ENCODE results near the gene AGBL5. TPM values are rescaled to one million over a fixed set of nuclear protein-coding genes. Genes with fewer than 3 reads are reported as not detected.
A peak's percentile ranks its signal among the peaks of the same experiment; 100 is the strongest.
"Not testable (repeated sequence)": the region's sequence is repeated elsewhere in the genome, so short reads cannot be mapped to it uniquely, and the experiment has no call there.

AGBL5 gene
- total RNA-seq, 2 donors from 2014 or later: 8.9 to 10.7 TPM

GRCh38 chr2:27100036-27100435 lies 48.6 kb downstream of the AGBL5 start:
- DNase-seq (no peak), ATAC-seq (no peak)
- Mint-ChIP-seq H3K36me3 (ENCODE audit: low read depth) (no peaks in the 10 kb centered on the region), H3K4me3 (no peak overlapping the region), H3K4me1 (peaks cover 4% of the 10 kb centered on the region), H3K27ac (no peak overlapping the region), H3K27me3 (peaks cover 9% of the 10 kb centered on the region)
- no peaks in the 10 kb centered on the region for H3K9me3 ChIP-seq (ENCODE audit: control insufficient read depth, low read length, poor library complexity, severe bottlenecking)

GRCh38 chr2:27102329-27102728 lies 50.9 kb downstream of the AGBL5 start:
- no peak for ATAC-seq
- no peak overlapping the region for H3K4me3 Mint-ChIP-seq
- H3K36me3 Mint-ChIP-seq (ENCODE audit: low read depth): no peaks in the 10 kb centered on the region
- DNase-seq: no peak
- H3K27ac Mint-ChIP-seq: no peak overlapping the region
- no peaks in the 10 kb centered on the region for H3K9me3 ChIP-seq (ENCODE audit: control insufficient read depth, low read length, poor library complexity, severe bottlenecking)
- H3K4me1 Mint-ChIP-seq: peaks cover 4% of the 10 kb centered on the region
- peaks cover 24% of the 10 kb centered on the region for H3K27me3 Mint-ChIP-seq

- H3K27ac Mint-ChIP-seq: no peak overlapping the region
Measured at GRCh38 chr2:27105981-27106380, 54.5 kb downstream of the AGBL5 start.

GRCh38 chr2:27108221-27108620 lies 56.8 kb downstream of the AGBL5 start:
- no peak for DNase-seq
- Mint-ChIP-seq H3K27ac (no peak overlapping the region), H3K4me1 (peaks cover 3% of the 10 kb centered on the region), H3K27me3 (peaks cover 37% of the 10 kb centered on the region), H3K36me3 (ENCODE audit: low read depth) (no peaks in the 10 kb centered on the region), H3K4me3 (no peak overlapping the region)
- no peaks in the 10 kb centered on the region for H3K9me3 ChIP-seq (ENCODE audit: control insufficient read depth, low read length, poor library complexity, severe bottlenecking)
- ATAC-seq: no peak

More at GRCh38 chr2:27105981-27106380, 54.5 kb downstream of the AGBL5 start:
- Mint-ChIP-seq H3K4me1 (peaks cover 3% of the 10 kb centered on the region), H3K27me3 (peaks cover 29% of the 10 kb centered on the region), H3K4me3 (no peak overlapping the region), H3K36me3 (ENCODE audit: low read depth) (no peaks in the 10 kb centered on the region)
- ATAC-seq: no peak
- DNase-seq: no peak
- H3K9me3 ChIP-seq (ENCODE audit: control insufficient read depth, low read length, poor library complexity, severe bottlenecking): no peaks in the 10 kb centered on the region

GRCh38 chr2:27109083-27109482 lies 57.6 kb downstream of the AGBL5 start:
- H3K4me3 Mint-ChIP-seq: no peak overlapping the region
- peaks cover 3% of the 10 kb centered on the region for H3K4me1 Mint-ChIP-seq
- DNase-seq (no peak), ATAC-seq (no peak)
- H3K27me3 Mint-ChIP-seq: peaks cover 37% of the 10 kb centered on the region
- no peak overlapping the region for H3K27ac Mint-ChIP-seq
- H3K9me3 ChIP-seq (ENCODE audit: control insufficient read depth, low read length, poor library complexity, severe bottlenecking): no peaks in the 10 kb centered on the region
- no peaks in the 10 kb centered on the region for H3K36me3 Mint-ChIP-seq (ENCODE audit: low read depth)

GRCh38 chr2:27110603-27111352 lies 59.3 kb downstream of the AGBL5 start:
- not testable (repeated sequence) for DNase-seq; H3K36me3 Mint-ChIP-seq (ENCODE audit: low read depth); H3K9me3 ChIP-seq (ENCODE audit: control insufficient read depth, low read length, poor library complexity, severe bottlenecking); H3K4me1 Mint-ChIP-seq; ATAC-seq; H3K27ac Mint-ChIP-seq
- peaks cover 36% of the 10 kb centered on the region for H3K27me3 Mint-ChIP-seq
- peak overlapping the region; percentile 39 for H3K4me3 Mint-ChIP-seq

- H3K36me3 Mint-ChIP-seq (ENCODE audit: low read depth); H3K4me3 Mint-ChIP-seq; H3K4me1 Mint-ChIP-seq; ATAC-seq; H3K27ac Mint-ChIP-seq; H3K9me3 ChIP-seq (ENCODE audit: control insufficient read depth, low read length, poor library complexity, severe bottlenecking); DNase-seq: not testable (repeated sequence)
- H3K27me3 Mint-ChIP-seq: peaks cover 29% of the 10 kb centered on the region
Measured at GRCh38 chr2:27111392-27112078, 60.1 kb downstream of the AGBL5 start.

- Mint-ChIP-seq H3K4me1 (peaks cover 5% of the 10 kb centered on the region), H3K4me3 (no peak overlapping the region), H3K36me3 (ENCODE audit: low read depth) (no peaks in the 10 kb centered on the region), H3K27me3 (peaks cover 39% of the 10 kb centered on the region), H3K27ac (no peak overlapping the region)
- ATAC-seq: no peak
- no peak for DNase-seq
- no peaks in the 10 kb centered on the region for H3K9me3 ChIP-seq (ENCODE audit: control insufficient read depth, low read length, poor library complexity, severe bottlenecking)
Measured at GRCh38 chr2:27115519-27115918, 64.1 kb downstream of the AGBL5 start.

- ATAC-seq (no peak), DNase-seq (no peak)
- H3K4me3 Mint-ChIP-seq: peak overlapping the region; percentile 28
Measured at GRCh38 chr2:27117995-27118524, 66.6 kb downstream of the AGBL5 start.

GRCh38 chr2:27118525-27119329 lies 67.3 kb downstream of the AGBL5 start, which contains the start of gene CGREF1:
Gene CGREF1 (minus strand): TSS chr2:27119128. CDS start chr2:27104366, 14,762 bp downstream.
- Mint-ChIP-seq H3K27ac (no peak within 1 kb of the TSS), H3K4me3 (peak within 1 kb of the TSS; percentile 84), H3K36me3 (ENCODE audit: low read depth) (no peaks in the 10 kb centered on the region), H3K27me3 (peaks cover 38% of the 10 kb centered on the region), H3K4me1 (peaks cover 10% of the 10 kb centered on the region)
- no peaks in the 10 kb centered on the region for H3K9me3 ChIP-seq (ENCODE audit: control insufficient read depth, low read length, poor library complexity, severe bottlenecking)
- ATAC-seq (no peak), DNase-seq (no peak)

More at GRCh38 chr2:27117995-27118524, 66.6 kb downstream of the AGBL5 start:
- H3K36me3 Mint-ChIP-seq (ENCODE audit: low read depth): no peaks in the 10 kb centered on the region
- H3K4me1 Mint-ChIP-seq: peaks cover 6% of the 10 kb centered on the region
- H3K27me3 Mint-ChIP-seq: peaks cover 38% of the 10 kb centered on the region
- no peaks in the 10 kb centered on the region for H3K9me3 ChIP-seq (ENCODE audit: control insufficient read depth, low read length, poor library complexity, severe bottlenecking)
- H3K27ac Mint-ChIP-seq: no peak overlapping the region

GRCh38 chr2:27119330-27119670 lies 67.8 kb downstream of the AGBL5 start:
- not testable (repeated sequence) for H3K36me3 Mint-ChIP-seq (ENCODE audit: low read depth); DNase-seq; H3K9me3 ChIP-seq (ENCODE audit: control insufficient read depth, low read length, poor library complexity, severe bottlenecking); H3K27ac Mint-ChIP-seq; ATAC-seq
- Mint-ChIP-seq H3K27me3 (peaks cover 34% of the 10 kb centered on the region), H3K4me3 (peak overlapping the region; percentile 84), H3K4me1 (peaks cover 12% of the 10 kb centered on the region)

Data from T-helper 17 cell (primary cell).